ENCODE results near the gene OR9A2.
"Not testable (repeated sequence)": the region's sequence is repeated elsewhere in the genome, so short reads cannot be mapped to it uniquely, and the experiment has no call there.

Gene OR9A2

GRCh38 chr7:143016996-143017395 is 9.9 kb downstream of the OR9A2 start:
- DNase-seq: no peak

DNA sequence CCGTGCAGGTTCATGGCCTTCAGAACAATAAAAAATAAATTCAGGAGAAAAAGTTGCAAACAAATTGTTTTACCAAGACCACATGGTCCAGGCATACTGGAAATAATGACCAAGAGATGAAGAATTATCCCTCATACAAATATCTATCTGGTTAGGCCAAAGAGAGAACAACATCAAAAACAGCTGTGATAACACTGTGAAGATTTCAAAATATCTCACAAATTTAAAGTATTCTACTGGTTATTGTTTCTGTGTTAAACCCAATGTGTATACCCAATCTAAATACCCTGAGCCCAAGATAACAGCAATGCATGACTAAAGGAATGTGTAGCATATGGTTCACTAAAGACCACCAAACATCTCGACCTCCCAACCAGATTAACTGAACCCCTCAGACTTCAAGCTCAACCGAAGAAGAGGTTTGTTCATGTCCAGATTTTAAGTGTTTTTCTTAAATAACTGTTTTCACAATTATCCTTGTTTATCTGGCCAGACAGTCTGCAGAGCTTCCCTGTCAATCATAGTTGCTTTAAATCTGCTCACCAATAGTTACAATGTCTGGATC is 10.9 kb downstream of the OR9A2 start:
- peak; percentile 72 for DNase-seq

DNA sequence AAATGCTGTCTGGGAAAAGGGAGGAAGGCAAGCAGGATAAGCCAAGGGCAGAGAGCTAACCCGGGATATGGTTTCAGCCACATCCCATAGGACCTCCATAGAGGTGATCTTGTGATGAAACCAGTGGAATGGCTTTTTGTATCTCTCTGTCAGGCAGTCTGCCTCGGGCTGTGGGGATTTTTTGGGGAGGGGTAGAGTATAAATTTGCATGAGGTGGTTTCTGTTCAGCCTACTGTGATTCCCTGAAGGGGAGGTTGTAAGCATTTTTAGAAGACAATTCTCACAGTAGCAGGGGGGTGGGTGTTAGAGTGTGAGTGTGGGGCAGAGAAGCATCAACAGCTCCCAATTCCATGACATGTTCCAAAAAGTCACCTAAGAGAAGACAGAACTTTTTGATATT is 11.8 kb downstream of the OR9A2 start:
- no peak for DNase-seq

DNA sequence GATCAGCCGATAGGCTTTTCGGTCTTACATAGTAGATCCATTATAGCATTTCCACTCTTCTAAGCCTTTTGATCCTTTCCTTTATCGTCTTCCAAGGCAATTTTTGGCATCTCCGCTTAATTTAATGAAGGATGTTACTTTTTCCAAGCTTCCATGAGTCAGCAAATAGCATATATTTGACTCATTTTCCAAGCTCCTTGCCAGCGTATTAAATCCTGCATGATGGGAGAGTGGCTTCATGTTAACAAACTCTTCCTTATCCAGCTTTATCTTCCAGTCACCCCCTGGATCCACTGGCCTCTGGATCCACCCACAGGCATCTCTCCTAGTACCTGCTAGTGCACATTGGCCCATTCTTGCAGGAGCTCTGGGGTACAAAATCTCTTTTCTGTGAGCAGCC is 13.0 kb downstream of the OR9A2 start:
- DNase-seq: peak; percentile 88

- DNase-seq: no peak
Measured at GRCh38 chr7:143013473-143013872, 13.5 kb downstream of the OR9A2 start.

DNA sequence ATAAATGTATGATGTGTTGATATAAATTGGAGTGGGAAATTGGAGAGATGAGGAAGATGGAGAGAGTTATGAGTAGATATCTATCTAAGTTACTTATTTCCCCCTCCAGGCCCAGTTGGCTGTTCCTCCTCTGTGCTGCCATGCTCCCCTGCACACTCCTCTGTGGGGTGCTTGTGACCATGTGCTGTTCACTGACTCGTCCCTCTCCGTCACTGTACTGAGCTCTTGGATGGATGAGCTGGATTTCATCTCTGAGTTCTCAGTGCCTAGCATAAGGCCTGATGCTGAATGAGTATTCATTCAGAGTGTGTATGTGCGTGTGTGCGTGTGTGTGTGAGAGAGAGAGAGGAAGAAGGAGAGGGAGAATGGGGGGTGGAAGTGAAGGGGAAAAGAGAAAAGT is 14.5 kb downstream of the OR9A2 start:
- no peak for DNase-seq

DNA sequence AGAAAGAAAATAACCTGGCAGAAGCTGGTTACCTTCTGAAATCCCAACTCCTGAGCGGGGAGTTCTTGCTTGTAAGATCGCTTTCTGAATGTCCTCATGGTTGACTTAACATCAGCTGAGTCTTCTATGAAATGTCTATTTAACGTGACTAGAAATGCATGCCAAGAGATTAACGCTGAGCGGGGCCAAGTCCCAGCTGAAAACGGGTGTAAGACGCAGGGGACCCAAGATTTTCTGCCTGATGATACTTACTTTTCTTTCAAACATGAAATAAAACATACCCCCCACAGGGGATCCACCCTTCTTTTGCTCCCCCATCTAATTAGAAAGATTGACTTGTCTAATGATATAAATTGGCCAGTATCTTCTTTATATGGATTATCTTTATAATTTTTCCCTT is 14.9 kb downstream of the OR9A2 start:
- DNase-seq: no peak

DNA sequence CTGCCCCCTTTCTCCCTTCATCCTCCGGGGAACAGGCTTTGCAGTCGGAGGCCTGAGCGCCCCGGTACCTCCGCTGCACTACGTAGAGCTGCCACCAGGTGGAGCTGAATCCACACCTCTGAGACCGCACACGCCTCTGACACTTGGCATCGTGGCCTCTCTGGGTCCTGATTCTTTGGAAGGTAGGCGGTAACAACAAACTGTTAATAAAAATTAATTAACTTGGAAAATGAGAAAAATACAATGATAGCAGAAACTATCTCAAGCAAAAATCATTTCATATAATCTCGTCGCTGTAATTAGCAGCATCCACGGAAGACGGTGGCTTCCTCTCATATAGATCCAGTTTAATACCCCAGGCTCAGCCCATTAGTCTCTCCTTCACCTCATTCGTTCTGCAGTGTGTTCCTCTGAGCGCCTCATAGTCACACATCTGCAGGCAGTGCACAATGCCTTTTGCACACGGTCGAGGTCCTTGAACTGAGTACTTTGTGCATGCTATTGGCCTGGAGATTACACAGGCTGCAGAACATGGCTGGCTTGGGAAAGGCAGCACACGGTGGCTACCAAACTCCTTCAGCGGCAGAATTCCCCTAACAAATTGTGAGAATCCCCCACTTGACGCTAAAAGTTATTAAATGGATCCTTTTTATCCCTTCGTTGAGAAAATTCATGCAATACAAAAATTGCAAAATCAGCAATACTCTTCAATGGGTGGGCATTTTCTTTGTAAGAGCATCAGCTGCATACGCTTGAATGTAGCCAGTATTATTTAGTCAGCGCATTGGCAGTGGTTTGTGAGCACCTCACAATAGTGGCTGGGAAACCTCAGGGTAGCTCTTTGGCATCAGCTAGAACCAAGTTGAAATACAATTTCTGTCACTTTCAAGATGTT is 18.7 kb downstream of the OR9A2 start:
- peak; percentile 58 for DNase-seq

DNA sequence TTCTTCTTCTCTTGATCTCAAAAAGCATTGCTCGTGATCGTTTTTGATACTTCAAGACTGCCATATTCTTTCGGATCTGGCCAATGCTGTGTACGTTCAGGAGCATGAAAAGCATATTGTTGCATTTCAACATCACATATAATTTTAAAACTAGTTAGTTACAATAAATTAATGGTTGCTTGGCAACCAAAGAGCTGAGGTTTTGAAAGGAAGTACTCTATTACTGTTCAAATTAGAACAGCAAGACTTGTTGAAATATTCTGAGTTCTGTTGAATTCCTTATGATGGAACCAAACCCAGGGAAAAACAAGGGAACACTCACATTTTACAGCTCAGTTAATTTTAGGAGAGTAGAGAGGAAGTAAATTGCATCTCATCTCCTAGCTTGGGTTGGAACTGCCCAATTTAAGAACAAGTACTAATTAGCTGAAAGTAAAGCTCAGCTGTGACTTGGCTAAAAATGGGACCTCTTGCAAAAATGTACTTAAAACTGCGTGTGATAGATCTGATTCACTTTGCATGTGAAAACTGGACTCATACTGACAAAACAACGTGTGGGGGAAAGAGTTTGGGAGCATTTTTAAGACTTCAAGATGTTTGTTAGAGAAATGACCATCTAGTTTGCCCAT is 21.2 kb downstream of the OR9A2 start:
- no peak for DNase-seq

DNA sequence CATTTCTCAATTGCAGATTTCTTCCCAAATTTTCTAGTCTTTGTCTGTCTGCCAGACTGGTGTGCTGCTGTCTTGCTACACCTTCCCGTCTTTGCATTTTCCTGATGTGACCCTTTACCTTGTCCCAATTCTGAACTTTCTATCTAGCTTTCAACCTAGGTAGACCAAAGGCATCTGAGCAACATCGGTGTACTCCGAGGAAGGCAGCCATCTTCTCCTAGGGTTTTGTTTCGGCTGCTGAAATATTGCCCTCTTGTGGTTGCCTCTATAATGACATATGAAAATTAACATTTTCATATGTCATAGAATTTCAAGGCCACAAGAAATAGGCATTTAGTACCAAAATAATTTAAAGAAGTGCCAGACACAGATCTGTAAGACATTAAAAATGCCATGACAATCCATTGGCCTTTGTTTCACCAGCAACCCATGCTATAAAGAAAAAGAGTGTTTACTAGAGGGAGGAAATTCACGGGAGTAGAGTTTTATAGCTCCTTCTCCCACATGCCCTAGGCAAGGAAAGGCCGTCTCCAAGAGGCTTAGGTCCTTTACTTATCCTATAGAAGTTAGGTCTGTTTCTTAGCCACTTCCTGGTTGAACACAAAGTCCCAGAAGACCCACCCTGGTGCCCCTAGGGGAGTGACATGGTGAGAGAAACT is 23.4 kb downstream of the OR9A2 start:
- peak; percentile 31 for DNase-seq

DNA sequence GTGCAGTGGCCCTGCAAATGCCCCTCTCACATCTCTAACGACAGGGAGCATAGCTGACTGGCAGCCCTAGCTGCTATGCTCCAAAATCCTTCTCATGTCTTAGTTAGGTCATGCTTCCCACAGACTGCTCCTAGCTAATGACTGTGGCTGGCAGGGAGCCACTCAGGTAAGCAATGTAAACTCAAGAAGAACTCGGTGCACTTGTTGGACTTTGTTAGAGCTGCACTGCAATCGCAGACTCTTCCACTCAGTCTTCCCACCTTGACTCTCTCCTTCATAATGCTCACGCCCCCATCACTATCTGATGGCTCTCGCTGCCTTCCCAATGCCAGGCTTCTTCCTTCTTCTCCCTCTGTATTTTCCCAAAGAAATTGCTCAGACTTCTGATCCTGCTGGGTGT is 24.0 kb downstream of the OR9A2 start:
- no peak for DNase-seq

DNA sequence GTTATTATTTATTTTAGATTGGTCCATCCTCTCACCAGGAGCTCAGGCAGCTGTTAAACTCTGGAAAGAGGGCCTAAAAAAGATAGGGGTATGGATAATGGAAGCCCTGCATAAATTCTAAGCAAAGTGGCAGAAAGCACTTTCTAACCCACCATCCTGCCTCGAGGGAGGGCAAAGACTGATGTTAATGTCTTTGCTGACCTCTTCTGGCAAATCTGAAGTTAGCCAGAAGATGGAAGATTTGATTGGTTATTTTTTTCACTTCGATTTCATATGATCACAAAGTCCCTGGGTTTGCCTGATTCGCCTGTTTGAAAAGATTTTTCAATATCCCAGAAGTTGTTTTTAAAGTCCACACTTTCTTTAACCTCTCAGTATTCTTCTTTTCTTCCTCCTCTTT is 24.8 kb downstream of the OR9A2 start:
- no peak for DNase-seq

DNA sequence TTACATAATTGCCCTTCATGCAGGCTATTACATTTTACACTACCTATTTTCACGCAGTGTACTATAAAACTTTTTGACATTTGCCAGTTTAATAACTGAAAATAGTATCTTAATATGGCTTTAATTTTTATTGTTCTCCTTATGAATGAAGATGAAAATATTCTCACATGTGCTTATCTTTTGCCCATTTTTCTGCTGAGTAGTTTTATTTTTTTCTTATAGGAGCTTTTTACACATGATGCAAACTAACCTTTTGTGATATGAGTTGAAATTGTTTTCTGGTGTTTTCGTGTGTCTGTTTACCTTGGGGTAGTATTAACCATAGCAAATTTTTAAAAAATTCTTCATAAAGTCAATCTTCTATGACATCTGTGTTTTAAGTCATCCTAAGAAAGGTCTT is 26.3 kb downstream of the OR9A2 start:
- DNase-seq: no peak

GRCh38 chr7:142999793-143000192 is 27.1 kb downstream of the OR9A2 start:
- no peak for DNase-seq

GRCh38 chr7:142998966-142999365 is 28.0 kb downstream of the OR9A2 start:
- DNase-seq: no peak

DNA sequence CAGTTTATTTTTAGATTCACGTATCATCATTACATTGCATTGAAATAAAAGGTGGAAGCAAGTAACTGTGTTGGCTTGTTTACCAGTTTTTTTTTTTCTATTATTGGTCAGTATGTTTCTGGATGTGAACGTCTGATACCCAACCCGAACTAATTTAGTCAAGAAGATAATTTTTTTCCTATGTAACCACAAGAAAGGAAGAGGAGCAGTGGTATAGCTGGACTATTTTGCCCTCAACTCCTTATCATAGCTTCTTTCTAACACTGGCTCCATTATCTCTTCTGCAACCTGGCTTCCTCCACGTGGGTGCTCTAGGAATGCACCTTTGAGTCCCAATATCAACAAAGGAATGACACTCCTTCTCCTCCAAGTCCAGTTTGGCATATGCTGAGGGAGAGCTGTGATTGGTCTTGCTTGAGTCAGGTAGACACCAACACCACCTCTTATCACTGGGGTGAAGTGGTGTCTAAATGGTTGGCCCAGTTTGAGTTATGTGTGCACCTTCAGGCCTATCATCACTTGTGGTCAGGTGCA is 29.4 kb downstream of the OR9A2 start:
- no peak for DNase-seq

- no peak for DNase-seq
Measured at GRCh38 chr7:142992427-142992826, 34.5 kb downstream of the OR9A2 start.

- no peak for DNase-seq
Measured at GRCh38 chr7:142984297-142984696, 42.6 kb downstream of the OR9A2 start.

DNA sequence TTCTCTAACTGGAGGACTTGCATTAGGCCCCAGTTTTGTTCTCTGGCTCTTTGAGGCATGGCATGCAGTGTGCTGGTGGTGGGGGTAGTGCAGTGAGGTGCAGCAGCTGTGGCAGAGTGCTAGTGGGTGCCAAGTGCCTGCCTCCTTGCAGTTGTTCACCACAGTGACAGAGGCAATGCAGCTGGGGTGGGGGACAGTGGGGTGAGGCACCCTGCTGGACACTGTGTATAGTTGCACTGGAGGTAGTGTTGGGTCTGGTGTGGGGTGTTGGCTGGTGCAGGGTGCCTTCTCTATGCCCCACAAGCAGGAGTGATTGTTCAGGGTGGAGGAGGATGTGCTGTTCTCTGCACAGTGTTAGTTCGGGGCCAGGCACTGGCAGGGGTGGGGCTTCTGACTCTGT is 43.1 kb downstream of the OR9A2 start:
- DNase-seq: no peak

DNA sequence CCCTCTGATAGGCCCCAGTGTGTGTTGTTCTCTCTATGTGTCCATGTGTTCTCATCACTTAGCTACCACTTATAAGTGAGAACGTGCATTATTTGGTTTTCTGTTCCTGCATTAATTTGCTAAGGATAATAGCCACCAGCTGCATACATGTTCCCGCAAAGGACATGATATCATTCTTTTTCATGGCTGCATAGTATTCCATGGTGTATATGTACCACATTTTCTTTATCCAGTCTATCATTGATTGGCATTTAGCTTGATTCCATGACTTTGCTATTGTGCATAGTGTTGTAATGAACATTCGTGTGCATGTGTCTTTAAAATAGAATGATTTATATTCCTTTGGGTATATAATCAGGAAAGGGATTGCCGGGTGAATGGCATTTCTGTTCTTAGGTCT is 48.5 kb downstream of the OR9A2 start:
- DNase-seq: not testable (repeated sequence)

All from fibroblast of skin of right biceps (primary cell).